Parathyroid adenoma (tissue), 2 donors: ENCODE measurements around the gene SLC10A2.

Experiments
- H2AFZ ChIP-seq: fragments of 300-600 bp; sonication (generic); one replicate; pipeline ENCODE4 v1.7.0; 2017; ENCODE audit warnings: antibody characterized with exemption, mild to moderate bottlenecking
- H3K27ac ChIP-seq: fragments of 300-600 bp; sonication (generic); one replicate; pipeline ENCODE4 v1.7.0; 2017
- H3K27me3 ChIP-seq: fragments of 300-600 bp; sonication (generic); one replicate; pipeline ENCODE4 v1.7.0; 2017; ENCODE audit warnings: low read length; ENCODE audit not compliant: control insufficient read depth, insufficient read depth
- H3K36me3 ChIP-seq: fragments of 300-600 bp; sonication (generic); one replicate; pipeline ENCODE4 v1.7.0; 2017; ENCODE audit warnings: low read length; ENCODE audit not compliant: control insufficient read depth, insufficient read depth
- H3K4me1 ChIP-seq: fragments of 300-600 bp; sonication (generic); one replicate; pipeline ENCODE4 v1.7.0; 2017; ENCODE audit warnings: control low read depth
- H3K4me2 ChIP-seq: fragments of 300-600 bp; sonication (generic); one replicate; pipeline ENCODE4 v1.7.0; 2017; ENCODE audit warnings: low read length
- H3K4me3 ChIP-seq: fragments of 300-600 bp; sonication (generic); one replicate; pipeline ENCODE4 v1.7.0; 2017; ENCODE audit warnings: low read depth, low read length
- H3K79me2 ChIP-seq: fragments of 300-600 bp; sonication (generic); one replicate; pipeline ENCODE4 v1.7.0; 2017; ENCODE audit warnings: control low read depth
- H3K9ac ChIP-seq: fragments of 300-600 bp; sonication (generic); one replicate; pipeline ENCODE4 v1.7.0; 2017; ENCODE audit warnings: mild to moderate bottlenecking
- H3K9me3 ChIP-seq: fragments of 300-600 bp; sonication (generic); one replicate; pipeline ENCODE4 v1.7.0; 2017; ENCODE audit warnings: low read length; ENCODE audit not compliant: control insufficient read depth
- CTCF ChIP-seq: fragments of 300-600 bp; sonication (generic); IDR thresholded peaks from one replicate; pipeline ENCODE4 v1.7.0; 2017; ENCODE audit warnings: antibody characterized with exemption, mild to moderate bottlenecking
- donor health status: primary hyperparathyroidism.

Gene SLC10A2

GRCh38 chr13:103009051-103009840 is 57.0 kb downstream of the SLC10A2 start:
- no peak for TF ChIP-seq CTCF
- no peak overlapping the region for H3K4me2 ChIP-seq
- H3K4me1 ChIP-seq, result no peaks in the 10 kb centered on the region

GRCh38 chr13:103007427-103007762 is 58.8 kb downstream of the SLC10A2 start:
- H3K79me2 ChIP-seq, result no peaks in the 10 kb centered on the region
- H3K4me3 ChIP-seq, result no peak overlapping the region
- no peaks in the 10 kb centered on the region for H3K27me3 ChIP-seq
- H3K27ac ChIP-seq, result no peak overlapping the region
- no peak overlapping the region for H3K4me2 ChIP-seq
- TF ChIP-seq CTCF, result no peak
- H2AFZ ChIP-seq, result no peak overlapping the region
- no peak overlapping the region for H3K9ac ChIP-seq
- H3K36me3 ChIP-seq, result no peaks in the 10 kb centered on the region
- H3K9me3 ChIP-seq, result no peaks in the 10 kb centered on the region
- H3K4me1 ChIP-seq, result no peaks in the 10 kb centered on the region

More at GRCh38 chr13:103009051-103009840, 57.0 kb downstream of the SLC10A2 start:
- Histone ChIP-seq H3K36me3 (no peaks in the 10 kb centered on the region), H2AFZ (no peak overlapping the region), H3K79me2 (no peaks in the 10 kb centered on the region), H3K4me3 (no peak overlapping the region), H3K9me3 (no peaks in the 10 kb centered on the region), H3K9ac (no peak overlapping the region), H3K27ac (no peak overlapping the region), H3K27me3 (no peaks in the 10 kb centered on the region)

GRCh38 chr13:103006641-103007426 is 59.4 kb downstream of the SLC10A2 start:
- H3K79me2 ChIP-seq, result no peaks in the 10 kb centered on the region
- H3K4me1 ChIP-seq, result no peaks in the 10 kb centered on the region
- no peak for TF ChIP-seq CTCF
- H2AFZ ChIP-seq, result no peak overlapping the region
- H3K27ac ChIP-seq, result no peak overlapping the region
- H3K4me2 ChIP-seq, result no peak overlapping the region
- H3K36me3 ChIP-seq, result no peaks in the 10 kb centered on the region
- no peak overlapping the region for H3K9ac ChIP-seq
- H3K9me3 ChIP-seq, result no peaks in the 10 kb centered on the region
- H3K4me3 ChIP-seq, result no peak overlapping the region
- H3K27me3 ChIP-seq, result no peaks in the 10 kb centered on the region

- Histone ChIP-seq H3K27me3 (no peaks in the 10 kb centered on the region), H3K4me1 (no peaks in the 10 kb centered on the region), H3K4me3 (no peak overlapping the region), H3K9me3 (no peaks in the 10 kb centered on the region), H3K36me3 (no peaks in the 10 kb centered on the region), H3K9ac (no peak overlapping the region), H3K79me2 (no peaks in the 10 kb centered on the region), H2AFZ (no peak overlapping the region), H3K4me2 (no peak overlapping the region), H3K27ac (no peak overlapping the region)
- TF ChIP-seq CTCF, result no peak
These were observed 61.4 kb downstream of the SLC10A2 start for GRCh38 chr13:103004661-103005345.
